Hematopoietic multipotent progenitor cell treated with erythropoietin and hydrocortisone succinate and interleukin-3 and kit ligand, for 15 days (in vitro differentiated cells): ENCODE data around the gene BORCS6.
A peak's percentile ranks its signal among the peaks of the same experiment; 100 is the strongest.

Experiments used
- DNase-seq: peaks from one replicate; pipeline ENCODE4 v3.0.0-alpha.2; 2015; ENCODE audit warnings: low spot score

BORCS6 gene

DNA sequence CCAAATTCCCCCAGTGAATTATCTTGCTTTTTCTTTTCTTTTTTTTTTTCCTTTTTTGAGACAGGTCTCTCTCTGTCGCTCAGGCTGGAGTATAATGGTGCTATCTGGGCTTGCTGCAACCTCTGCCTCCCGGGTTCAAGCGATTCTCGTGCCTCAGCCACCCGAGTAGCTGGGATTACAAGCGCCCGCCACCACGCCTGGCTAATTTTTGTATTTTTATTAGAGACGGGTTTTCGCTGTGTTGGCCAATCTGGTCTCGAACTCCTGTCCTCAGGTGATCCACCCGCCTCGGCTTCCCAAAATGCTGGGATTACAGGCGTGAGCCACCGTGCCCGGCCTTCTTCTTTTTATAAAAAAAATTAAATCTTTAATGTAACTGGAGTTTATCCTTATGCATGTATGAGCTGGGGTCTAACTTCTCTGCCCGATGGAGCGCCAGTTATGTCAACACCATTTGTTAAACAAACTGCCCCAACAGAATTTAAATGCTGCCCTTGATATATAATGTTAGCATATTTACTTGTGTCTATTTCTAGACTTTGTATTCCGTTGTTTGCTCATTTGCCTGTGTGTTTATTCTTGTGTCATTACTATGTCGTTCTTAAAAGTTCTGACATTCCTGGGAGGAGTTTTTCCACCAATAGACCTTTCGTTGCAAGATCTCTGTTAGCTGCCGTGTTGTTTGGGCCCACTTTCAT is 20.9 kb upstream of the BORCS6 start:
- no peak for DNase-seq

DNA sequence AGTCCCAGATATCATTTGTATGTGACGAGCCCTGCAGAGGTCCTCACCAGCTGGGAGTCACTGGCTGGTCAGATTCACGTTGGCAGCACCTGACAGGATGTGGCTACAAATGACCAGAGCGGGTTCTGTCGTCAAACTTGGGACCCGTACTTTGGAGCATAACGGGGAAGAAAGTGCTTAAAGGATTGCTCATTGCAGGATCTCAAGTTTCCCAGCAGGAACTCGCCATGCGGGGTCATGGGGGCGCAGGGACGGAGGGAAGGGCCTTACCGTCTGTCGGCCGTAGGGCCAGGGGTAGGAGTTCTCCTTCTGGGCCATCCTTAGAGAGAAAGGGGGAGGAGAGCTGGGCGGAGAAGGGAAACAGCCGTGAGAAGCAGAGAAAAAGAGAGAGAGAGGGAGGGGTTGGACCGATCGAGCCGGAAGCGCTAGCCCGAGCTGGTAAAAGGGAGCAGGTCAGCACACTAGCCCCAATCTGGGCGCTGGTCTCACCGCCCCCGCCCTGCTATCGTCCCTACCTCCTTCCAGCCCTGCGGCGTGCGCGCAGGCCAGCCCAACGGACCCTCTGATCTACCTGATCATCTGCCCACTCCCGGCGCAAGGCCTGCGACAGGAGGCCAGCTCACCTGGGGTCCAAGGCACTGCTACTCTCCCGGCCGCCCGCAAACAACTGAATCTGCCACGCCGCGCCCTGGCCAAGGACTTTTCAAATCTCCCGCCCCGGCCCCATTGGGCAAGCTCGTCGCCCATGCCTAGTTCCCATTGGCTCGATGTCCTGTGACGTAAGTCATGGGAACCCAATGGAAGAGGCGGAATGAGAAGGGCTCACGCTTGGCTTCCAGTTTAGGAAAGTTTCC is 20.2 kb upstream of the BORCS6 start, which contains the start of gene AURKB:
AURKB (minus strand) TSS at position 669 of the 854 bp plus-strand sequence; CDS start at position 318, 351 bp downstream.
- peak; percentile 97 for DNase-seq

DNA sequence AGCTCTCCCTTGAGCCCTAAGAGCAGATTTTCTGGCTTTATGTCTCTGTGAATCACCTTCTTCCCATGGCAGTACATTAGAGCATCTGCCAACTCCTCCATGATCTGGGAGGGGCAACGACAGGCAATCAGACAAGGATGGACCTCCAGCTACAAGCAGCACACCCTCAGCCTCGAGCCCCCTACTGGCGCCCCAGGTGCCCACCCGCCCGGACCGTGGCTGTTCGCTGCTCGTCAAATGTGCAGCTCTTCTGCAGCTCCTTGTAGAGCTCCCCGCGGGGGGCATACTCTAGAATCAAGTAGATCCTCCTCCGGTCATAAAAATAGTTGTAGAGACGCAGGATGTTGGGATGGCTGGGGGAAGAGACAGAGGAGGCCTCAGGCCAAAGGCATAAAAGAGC is 16.6 kb upstream of the BORCS6 start:
- DNase-seq = no peak

DNA sequence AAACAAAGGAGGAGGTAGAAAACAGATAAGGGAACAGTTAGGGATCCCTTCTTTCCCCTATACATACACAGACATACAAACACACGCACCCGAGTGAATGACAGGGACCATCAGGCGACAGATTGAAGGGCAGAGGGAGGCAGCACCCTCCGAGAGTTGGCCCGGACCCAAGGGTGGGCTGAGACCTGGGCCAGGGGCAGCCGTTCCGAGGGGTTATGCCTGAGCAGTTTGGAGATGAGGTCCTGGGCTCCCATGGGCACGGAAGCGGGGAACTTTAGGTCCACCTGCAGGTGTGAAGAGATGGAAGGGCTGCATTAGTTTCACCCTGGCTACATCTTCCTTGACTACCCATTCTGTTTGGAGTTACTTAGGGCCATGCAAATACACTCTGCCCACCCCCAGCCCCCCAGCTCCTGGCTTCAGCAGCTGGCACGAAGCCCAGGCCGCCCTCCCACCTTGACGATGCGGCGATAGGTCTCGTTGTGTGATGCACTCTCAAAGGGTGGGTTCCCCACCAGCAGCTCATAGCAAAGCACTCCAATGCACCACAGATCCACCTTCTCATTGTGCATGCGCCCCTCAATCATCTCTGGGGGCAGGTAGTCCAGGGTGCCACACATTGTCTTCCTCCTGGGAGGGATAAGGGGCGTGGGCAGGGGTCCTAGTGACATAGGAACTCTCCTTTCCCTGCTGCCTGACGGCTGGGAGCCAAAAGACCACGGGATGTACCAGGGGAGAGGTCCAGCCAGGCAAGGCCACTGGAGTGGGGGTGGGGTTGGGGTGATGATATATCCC is 15.0 kb upstream of the BORCS6 start:
- DNase-seq = no peak

DNA sequence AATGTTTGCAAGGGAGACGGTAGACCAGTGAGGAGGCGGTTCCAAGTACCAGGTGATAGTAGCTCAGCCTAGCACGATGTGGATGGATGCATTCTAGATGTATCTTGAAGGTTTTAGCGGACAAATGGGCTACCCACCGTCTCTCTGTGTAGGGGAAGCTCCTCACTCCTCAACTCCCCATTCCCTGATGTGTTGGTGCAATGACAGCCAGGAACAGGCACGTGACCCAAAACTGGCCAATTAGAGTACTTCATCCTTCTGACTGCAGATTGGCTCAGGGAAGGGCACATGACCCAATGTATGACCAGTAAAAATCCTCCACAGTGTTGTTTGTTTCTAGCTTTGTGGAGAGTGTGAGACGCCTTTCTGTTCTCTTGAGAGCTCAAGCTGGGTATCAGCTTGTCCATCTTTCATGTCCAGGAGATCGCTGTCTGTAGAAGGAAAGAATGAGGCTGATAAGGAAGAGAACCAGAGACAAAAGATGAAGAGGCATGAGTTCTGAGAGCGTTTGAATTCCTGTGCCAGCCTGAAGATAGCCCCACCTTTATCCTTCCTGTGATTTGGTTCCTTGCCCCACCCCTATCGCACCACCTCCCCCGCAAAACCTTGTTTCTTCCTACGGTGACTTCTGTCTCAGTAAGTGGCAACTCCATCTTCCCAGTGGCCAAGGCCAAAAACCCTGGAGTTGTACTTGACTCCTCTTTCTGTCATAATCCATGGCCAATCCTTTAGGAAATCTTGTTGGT is 2.3 kb upstream of the BORCS6 start:
- DNase-seq = peak; percentile 90

DNA sequence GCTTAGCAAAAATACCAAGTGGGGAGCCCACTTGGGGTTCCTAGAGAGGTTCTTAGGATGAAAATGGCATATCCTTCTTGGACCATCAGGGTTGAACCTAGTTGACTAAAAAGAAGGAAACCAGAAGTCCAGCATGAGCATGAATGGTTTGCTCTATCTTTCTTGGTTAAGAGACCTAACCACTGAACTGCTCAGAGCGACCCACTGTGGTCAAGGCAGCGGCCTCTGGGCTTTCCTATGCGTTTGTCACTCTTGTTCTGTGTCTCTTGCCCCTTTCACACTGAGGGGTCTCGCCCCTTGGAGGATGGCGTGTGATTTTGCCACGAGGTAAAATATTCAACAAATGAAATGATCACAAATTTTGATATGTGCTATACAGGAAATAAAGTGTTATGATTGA is 526 bp upstream of the BORCS6 start:
- DNase-seq = no peak

DNA sequence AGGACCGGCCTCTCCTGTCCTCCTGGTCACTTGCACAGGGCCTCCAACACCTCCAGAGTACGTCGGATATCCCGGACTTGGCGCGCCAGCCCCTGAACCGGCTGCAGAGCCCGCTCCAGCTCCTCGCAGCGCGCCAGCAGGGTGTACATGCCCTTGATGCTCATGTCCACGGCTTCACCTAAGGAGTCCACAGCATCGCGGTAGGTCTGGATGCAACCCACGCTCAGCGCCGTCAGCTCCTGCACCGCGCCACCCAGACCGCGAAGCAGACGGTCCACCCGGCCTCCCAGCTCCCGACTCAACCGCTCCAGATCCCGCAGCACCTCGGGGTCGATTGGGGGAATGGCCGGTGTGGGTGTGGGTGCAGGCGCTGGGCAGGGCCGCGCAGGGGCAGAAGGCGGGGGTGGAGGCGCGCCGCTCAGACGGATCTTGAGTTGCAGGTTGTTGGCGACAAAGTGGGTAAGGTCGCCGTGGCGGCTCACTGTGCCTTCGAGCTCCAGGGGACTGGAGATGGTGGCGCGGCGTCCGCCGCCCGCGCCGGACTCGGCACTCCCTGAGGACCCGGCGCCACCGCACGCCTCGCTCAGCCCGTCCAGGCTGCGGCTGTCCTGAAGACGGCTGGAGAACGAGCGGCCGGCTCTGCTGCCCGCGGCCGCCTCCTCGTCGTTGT is 804 bp downstream of the BORCS6 start:
- DNase-seq = peak; percentile 18

DNA sequence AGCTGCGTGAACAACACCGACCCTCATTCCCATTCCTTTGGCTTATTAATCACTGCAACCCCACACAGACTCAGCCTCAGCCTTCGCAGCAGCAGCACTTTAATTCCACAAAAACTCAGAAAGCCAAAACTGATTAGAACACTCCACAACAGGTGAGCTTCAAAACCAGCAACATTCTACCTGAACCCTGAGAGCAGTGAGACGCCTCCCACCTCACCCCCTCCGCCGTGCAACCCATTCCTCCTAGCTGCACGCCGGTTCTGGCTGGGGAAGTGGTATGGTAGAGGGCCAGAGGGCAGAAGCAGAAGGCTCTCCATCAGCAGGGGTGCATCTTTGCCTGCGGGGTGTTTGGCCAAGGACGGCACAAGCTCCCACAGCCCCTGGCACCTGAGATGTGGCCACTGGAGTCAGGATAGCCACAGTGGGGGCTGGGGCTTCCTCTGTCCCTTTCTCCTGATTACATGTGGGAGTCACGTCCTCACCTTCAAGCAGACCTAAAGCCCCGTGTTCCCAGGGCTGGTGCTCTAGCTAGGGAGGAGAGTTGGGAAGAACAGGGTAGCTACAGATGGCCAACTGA is 1.6 kb downstream of the BORCS6 start:
- no peak for DNase-seq

DNA sequence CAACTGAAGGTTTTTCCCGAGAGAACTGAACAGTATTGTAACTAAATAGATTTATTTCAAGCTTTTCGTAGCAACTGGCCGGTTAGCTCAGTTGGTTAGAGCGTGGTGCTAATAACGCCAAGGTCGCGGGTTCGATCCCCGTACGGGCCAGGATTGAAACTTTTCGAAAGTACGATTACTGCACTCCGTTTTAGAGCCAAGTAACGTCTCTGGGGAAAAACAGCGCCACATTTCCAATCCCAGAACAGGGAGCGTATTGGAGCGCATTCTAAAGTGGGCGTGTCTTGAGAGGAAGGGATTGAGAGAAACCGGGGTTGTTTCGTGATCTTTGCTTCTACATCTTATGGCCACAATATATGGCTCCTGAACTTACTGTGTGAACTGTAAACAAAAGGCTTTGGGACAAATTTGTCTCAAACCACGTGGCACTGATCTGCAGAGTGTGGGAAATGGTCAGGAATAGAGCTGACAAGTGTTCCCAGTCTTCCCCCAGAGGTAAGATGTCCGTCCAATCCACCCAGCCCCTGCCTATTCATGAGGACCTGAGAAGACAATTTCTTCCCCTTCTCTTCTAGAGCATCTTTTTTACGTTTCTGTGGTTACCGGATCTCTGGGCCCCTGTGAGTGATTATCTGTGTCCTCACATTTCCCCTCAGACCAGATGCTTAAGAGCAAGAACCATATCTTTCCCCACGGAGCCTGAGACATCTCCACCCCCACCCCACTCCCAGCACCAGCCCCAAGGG is 2.3 kb downstream of the BORCS6 start:
- DNase-seq = peak; percentile 96

DNA sequence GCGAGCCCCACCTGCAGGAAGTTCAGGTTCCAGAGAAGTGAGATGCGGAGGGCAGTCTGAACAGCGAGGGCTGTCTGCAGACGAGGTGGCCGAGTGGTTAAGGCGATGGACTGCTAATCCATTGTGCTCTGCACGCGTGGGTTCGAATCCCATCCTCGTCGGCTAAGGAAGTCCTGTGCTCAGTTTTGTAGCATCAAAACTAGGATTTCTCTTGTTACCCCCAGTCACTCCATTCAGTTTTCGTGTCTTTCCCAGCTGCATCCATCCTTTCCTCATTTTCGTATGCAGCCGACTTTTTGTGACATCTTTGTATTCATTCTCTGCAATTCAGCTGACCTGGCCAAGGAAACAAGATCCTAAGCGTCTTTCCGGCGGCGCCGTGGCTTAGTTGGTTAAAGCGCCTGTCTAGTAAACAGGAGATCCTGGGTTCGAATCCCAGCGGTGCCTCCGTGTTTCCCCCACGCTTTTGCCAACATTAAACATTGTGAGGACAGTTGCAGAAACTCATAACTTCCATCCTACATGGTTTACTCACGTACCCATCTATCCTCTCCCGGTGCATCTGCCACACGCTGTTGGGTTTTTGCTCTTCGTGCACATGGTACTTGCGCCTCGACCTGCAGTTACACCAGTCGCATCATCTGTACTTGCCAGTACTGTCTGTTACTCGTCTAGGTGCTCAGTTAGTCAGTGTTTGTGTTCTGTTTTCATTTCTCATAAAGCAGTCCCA is 3.0 kb downstream of the BORCS6 start:
- DNase-seq = peak; percentile 87

DNA sequence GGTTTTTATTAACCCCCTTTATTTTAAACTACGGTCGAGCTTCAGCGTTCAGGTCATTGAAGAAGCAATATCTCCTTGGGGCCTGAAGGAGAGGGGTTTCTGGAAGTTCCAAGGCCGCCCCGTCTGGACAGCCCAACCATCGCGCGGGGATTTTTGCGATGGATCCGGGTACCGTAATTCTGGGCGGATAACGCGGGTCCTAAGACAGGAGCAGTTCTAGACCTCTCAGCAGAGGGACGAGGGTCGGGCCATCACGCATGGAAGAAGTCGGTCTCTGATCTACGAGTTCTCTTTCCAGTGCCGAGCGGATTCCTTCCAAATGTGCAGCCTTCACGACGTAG is 3.6 kb downstream of the BORCS6 start:
- DNase-seq = no peak

DNA sequence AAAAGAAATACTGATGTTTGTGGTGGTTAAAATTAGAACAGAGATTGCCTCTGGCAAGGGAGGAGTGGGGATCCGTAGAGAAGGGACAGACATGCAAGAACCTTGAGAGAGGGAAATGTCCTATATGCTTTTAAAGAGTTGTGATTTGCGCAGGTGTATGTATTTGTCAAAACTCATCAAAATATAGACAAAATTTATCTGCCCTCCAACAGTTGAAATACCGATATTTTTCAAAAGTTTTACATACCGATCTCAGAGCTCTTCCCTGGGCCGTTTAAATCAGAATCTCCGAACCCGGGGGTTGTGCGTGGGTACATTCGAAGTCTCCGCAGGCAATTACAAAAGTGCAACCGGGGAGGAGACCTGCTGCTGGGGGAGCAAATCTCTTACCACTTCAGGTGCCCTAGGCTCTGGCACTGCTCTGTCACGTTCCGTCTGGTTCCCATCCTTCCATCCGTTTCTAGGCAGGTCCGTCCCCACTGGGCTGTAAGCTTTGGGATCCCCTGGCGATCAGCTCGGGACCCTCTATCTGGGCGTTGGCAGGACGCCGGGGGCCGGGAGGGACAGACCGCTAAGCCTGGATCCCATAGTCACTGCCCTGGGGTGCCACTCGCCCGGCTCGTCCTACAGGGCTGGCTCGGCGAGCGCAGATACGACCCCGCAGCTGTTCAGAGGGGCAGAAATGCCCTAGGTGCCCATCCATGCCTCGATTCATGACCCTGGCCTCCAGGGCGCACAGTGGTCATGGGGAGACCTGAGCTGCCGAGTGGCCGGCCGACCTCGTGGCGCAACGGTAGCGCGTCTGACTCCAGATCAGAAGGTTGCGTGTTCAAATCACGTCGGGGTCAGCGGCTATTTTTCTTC is 4.2 kb downstream of the BORCS6 start:
- peak; percentile 79 for DNase-seq

DNA sequence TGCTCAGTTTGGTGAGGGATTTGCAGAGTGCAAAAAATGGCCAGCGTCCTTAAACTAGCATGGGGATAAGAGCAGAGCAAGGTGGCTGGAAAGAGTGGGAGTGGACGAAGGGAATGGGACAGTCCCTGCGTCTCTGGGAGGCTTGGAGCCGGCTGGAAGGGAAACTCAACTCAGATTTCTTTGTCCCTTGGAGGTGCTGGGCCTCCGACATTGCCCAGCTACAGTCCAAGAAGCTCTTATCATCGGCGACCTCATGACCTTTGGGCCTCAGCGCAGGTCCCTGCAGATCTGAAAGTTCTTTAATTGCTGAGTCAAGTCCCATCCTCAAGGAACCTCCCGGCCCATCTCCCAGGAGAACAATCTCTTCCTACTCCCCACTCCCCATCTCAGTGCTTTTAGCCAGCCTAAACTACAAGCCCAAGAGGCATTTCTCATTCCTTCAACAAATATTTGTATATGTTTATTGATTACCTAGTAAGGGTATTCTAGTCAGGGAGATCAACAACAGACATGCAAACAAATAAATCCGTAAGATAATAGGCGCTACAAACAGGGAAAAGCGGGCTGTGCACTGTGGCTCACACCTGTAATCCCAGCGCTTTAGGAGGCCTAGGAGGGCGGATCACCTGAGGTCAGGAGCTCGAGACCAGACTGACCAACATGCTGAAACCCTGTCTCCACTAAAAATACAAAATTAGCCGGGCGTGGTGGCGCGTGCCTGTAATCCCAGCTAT is 12.8 kb downstream of the BORCS6 start:
- DNase-seq = no peak

DNA sequence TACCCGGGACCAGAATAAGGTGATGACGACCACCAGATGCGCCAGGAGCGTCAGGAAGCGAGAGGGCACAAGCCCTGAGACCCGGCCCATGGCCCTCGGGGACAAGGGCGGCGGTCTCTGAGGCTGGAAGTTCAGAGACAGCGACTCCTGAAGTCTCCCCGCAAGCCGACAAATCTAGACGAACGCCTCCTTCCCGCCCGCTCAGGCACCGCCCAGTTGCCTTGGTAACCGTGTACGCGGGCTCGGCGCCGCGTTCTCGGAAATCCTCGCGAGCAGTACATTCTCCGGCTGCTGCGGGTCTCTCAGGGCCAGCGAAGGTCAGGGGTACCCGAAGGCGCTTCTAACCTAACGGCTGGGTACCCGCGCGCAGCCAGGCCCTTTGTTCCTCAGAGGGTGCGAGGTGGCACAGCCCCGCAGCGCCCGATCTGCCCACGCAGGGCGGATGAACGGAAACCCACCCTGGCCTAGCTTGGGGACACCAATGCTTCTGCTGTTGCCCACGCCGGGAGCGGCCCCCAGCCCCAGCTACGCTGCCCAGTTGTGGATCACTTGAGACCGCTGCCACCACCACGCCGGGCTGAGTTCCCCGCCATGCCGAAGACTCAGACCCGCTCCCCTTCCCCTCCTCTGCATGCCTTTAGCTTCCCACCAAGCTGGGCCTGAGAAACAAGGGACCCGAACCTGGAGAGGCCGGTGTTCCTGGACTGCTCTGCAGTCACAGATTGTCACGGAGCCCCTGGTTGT is 13.6 kb downstream of the BORCS6 start, which contains the start of gene TMEM107:
TMEM107 (minus strand) TSS at position 184 of the 744 bp plus-strand sequence; CDS start at position 90, 94 bp downstream.
- peak; percentile 91 for DNase-seq

DNA sequence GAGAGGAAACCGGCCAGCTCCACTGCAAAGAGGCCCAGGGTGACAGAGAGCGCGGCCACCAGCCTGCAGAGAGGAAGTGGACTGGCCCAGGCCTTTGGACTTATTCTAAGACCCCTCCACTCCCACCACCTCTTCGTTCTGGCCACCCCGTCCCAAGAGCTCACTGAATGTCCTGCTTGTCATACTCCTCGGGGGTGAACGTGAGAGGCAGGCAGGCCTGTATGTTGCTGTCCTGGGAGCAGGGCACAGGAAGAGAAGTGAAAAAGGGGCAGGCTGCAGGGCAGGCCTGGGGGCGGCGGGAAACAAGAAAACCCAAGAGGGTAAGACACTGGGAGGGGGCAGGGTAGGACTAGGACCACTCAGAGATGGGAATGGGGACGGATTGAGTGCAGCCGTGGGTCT is 14.2 kb downstream of the BORCS6 start:
- DNase-seq = no peak

DNA sequence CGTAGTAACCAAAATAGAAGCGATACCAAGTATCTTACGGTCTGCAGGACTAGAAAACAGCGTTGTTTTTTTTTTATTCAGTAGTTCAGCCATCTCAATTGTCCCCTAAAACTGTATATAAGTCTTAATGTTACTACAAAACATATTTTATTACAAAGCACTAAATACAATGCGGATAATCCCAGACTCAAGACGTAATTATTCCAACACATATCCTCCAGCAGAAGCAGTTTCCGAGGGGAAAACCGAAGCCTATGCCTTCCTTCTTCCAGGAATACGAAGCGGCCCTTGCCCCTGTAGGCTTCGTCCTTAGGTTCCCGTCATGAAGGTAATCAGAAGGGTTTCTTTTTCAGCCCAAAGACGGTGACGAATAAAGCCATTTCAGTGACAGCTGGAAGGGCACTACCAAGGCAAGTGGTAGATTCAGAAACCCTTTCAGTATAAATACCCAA is 16.1 kb downstream of the BORCS6 start:
- no peak for DNase-seq
